HepG2 (cell line): ENCODE results near the gene LRRC53. TPM values are rescaled to one million over a fixed set of nuclear protein-coding genes. Genes with fewer than 3 reads are reported as not detected.

Experiments used
- CAMTA2 ChIP-seq: sonication (generic); formaldehyde crosslinking; IDR thresholded peaks from 2 replicates; pipeline ENCODE4 v1.4.0; 2020; ENCODE audit warnings: mild to moderate bottlenecking, missing genetic modification reagents, borderline replicate concordance
- CENPT ChIP-seq: sonication (generic); formaldehyde crosslinking; IDR thresholded peaks from 2 replicates; pipeline ENCODE4 v1.8.0; 2022; ENCODE audit warnings: low read depth, mild to moderate bottlenecking, moderate library complexity, missing genetic modification reagents
- EHMT2 ChIP-seq: fragments of 200-600 bp; sonication (generic); IDR thresholded peaks from 2 replicates; pipeline ENCODE4 v1.7.0; 2017; ENCODE audit warnings: antibody characterized with exemption, low read depth, low read length, borderline replicate concordance
- HDAC2 ChIP-seq: sonication (generic); formaldehyde crosslinking; IDR thresholded peaks from 2 replicates; pipeline ENCODE4 v1.4.0; 2020; ENCODE audit warnings: missing genetic modification reagents
- ISL2 ChIP-seq: sonication (generic); formaldehyde crosslinking; IDR thresholded peaks from 2 replicates; pipeline ENCODE4 v1.5.0; 2020; ENCODE audit warnings: missing genetic modification reagents
- MAFK ChIP-seq, 2 experiments: IDR thresholded peaks in 1 of 2; conservative IDR thresholded peaks in 1 of 2; 2 replicates each; pipeline ENCODE4 v1.6.1; 2011; ENCODE audit warnings: improper control_type of control experiment in 2 of 2, low read length in 2 of 2
- MED1 ChIP-seq: sonication (generic); formaldehyde crosslinking; IDR thresholded peaks from 2 replicates; pipeline ENCODE4 v1.4.0; 2020; ENCODE audit warnings: missing genetic modification reagents
- RARA ChIP-seq: IDR thresholded peaks from 2 replicates; pipeline ENCODE4 v1.6.1; 2016; ENCODE audit warnings: missing genetic modification reagents, missing compliant biosample characterization
- SP4 ChIP-seq: sonication (generic); formaldehyde crosslinking; IDR thresholded peaks from 2 replicates; pipeline ENCODE4 v1.8.1; 2023; ENCODE audit warnings: mild to moderate bottlenecking, missing genetic modification reagents
- TCF12 ChIP-seq, 2 experiments: fragments of 450-650 bp in 1 of 2; sonication (generic) in 1 of 2; formaldehyde crosslinking in 1 of 2; IDR thresholded peaks; 2 replicates each; pipeline versions ENCODE4 v1.6.1 to v1.8.0; 2017 to 2022; ENCODE audit warnings: antibody characterized with exemption in 1 of 2, mild to moderate bottlenecking in 1 of 2, missing genetic modification reagents in 1 of 2, moderate library complexity in 1 of 2
- TGIF2 ChIP-seq: IDR thresholded peaks from 2 replicates; pipeline ENCODE4 v1.6.1; 2016; ENCODE audit warnings: control low read depth, missing compliant biosample characterization
- WIZ ChIP-seq: sonication (generic); formaldehyde crosslinking; IDR thresholded peaks from 2 replicates; pipeline ENCODE4 v1.5.1; 2020; ENCODE audit warnings: mild to moderate bottlenecking, missing genetic modification reagents
- ZNF773 ChIP-seq: sonication (generic); formaldehyde crosslinking; IDR thresholded peaks from 2 replicates; pipeline ENCODE4 v1.4.0; 2020; ENCODE audit warnings: missing genetic modification reagents, borderline replicate concordance
- ZSCAN9 ChIP-seq: IDR thresholded peaks from 2 replicates; pipeline ENCODE4 v1.6.1; 2016; ENCODE audit warnings: borderline replicate concordance
- polyA plus RNA-seq, 8 experiments: library from polyadenylated mRNA; depleted of rRNA in 3 of 8; stranded (reverse) in 7 of 8; unstranded in 1 of 8; fragments of >200 nt; fragmentation: Illumina TruSeq in 4 of 8; extraction: Trizol in 4 of 8; gene quantifications; 2 replicates each; pipeline versions ENCODE4 v1.2.1 to v1.2.3, GENCODE V29; 2011 to 2016; ENCODE audit warnings: low read depth in 4 of 8, missing spikeins in 1 of 8, mixed read lengths in 1 of 8; ENCODE audit not compliant: insufficient read depth in 1 of 8
- total RNA-seq, 5 experiments: library from RNA; depleted of rRNA; stranded (reverse); fragments of >200 nt; fragmentation: Illumina TruSeq; extraction: Trizol; gene quantifications; 2 replicates each; pipeline ENCODE4 v1.2.3, GENCODE V29; 2016; ENCODE audit warnings: low read depth in 1 of 5
- TF ChIP-seq, protein P1 (sequence below): fragments of 450-650 bp; IDR thresholded peaks from 2 replicates; pipeline ENCODE4 v1.6.1; 2017
- TF ChIP-seq, protein P2 (sequence below): sonication (generic); formaldehyde crosslinking; IDR thresholded peaks from 2 replicates; pipeline ENCODE4 v1.4.0; 2020; ENCODE audit warnings: missing genetic modification reagents
- TF ChIP-seq, protein P3 (sequence below), 2 experiments: IDR thresholded peaks; 2 replicates each; pipeline ENCODE4 v1.6.1; 2011 to 2012; ENCODE audit warnings: low read length in 2 of 2, borderline replicate concordance in 1 of 2, low read depth in 1 of 2, mild to moderate bottlenecking in 1 of 2, moderate library complexity in 1 of 2

LRRC53 gene
- total and polyA plus RNA-seq, 2 of the 13 experiments (the other 11 are each of a cell fraction or from before 2014, with no cell fraction given) = not detected

DNA sequence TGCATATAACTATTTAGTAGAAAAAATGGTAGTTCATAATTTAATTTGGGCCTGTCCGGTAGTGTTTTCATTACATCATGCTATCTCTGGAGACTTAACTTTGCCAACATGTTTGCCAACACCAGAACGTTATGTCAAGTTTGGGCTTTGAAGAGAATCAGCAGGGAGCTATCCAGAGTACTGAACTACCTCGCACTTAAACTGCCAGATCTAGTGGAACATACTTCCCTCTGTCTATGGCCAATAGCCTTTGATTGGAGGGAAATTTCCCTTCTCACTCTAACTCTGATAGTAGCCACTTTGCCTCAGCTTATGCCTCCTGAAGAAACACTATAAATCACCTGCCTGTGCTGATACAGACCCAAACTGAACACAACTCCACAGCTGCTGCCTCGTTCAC is 10.0 kb downstream of the LRRC53 start (continued):
- TF ChIP-seq, protein P1, sequence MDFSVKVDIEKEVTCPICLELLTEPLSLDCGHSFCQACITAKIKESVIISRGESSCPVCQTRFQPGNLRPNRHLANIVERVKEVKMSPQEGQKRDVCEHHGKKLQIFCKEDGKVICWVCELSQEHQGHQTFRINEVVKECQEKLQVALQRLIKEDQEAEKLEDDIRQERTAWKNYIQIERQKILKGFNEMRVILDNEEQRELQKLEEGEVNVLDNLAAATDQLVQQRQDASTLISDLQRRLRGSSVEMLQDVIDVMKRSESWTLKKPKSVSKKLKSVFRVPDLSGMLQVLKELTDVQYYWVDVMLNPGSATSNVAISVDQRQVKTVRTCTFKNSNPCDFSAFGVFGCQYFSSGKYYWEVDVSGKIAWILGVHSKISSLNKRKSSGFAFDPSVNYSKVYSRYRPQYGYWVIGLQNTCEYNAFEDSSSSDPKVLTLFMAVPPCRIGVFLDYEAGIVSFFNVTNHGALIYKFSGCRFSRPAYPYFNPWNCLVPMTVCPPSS = no peak
- TF ChIP-seq EHMT2 (peak; percentile 92; the same call in 1 of the 2 replicates), CENPT (CRISPR knock-in tag) (no peak), ISL2 (CRISPR knock-in tag) (0 out of 2 replicates have a peak, but pooled peaks have one; percentile 19), MAFK (conservative IDR thresholded peaks at IDR 0.05 in 1 of 2, IDR thresholded peaks at IDR 0.05 in 1 of 2; ENCODE audit: low read length in 2 of 2) (no peak), HDAC2 (peak; percentile 52; the same call in 1 of the 2 replicates), WIZ (peak; percentile 84; the same call in 1 of the 2 replicates), SP4 (CRISPR knock-in tag) (no peak), RARA (CRISPR knock-in tag) (peak; percentile 32; the same call in 1 of the 2 replicates), TCF12 (IDR thresholded peaks at IDR 0.05) (no peak), TCF12 (CRISPR knock-in tag; IDR thresholded peaks at IDR 0.05) (no peak), ZNF773 (CRISPR knock-in tag) (0 out of 2 replicates have a peak, but pooled peaks have one; percentile 54), MED1 (CRISPR knock-in tag) (0 out of 2 replicates have a peak, but pooled peaks have one; percentile 21), TGIF2 (peak; percentile 26; the same call in 1 of the 2 replicates), ZSCAN9 (CRISPR knock-in tag) (peak; percentile 59; the same call in 1 of the 2 replicates), CAMTA2 (CRISPR knock-in tag) (no peak)
- TF ChIP-seq, protein P2, sequence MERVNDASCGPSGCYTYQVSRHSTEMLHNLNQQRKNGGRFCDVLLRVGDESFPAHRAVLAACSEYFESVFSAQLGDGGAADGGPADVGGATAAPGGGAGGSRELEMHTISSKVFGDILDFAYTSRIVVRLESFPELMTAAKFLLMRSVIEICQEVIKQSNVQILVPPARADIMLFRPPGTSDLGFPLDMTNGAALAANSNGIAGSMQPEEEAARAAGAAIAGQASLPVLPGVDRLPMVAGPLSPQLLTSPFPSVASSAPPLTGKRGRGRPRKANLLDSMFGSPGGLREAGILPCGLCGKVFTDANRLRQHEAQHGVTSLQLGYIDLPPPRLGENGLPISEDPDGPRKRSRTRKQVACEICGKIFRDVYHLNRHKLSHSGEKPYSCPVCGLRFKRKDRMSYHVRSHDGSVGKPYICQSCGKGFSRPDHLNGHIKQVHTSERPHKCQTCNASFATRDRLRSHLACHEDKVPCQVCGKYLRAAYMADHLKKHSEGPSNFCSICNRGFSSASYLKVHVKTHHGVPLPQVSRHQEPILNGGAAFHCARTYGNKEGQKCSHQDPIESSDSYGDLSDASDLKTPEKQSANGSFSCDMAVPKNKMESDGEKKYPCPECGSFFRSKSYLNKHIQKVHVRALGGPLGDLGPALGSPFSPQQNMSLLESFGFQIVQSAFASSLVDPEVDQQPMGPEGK = no peak
- TF ChIP-seq, protein P3, sequence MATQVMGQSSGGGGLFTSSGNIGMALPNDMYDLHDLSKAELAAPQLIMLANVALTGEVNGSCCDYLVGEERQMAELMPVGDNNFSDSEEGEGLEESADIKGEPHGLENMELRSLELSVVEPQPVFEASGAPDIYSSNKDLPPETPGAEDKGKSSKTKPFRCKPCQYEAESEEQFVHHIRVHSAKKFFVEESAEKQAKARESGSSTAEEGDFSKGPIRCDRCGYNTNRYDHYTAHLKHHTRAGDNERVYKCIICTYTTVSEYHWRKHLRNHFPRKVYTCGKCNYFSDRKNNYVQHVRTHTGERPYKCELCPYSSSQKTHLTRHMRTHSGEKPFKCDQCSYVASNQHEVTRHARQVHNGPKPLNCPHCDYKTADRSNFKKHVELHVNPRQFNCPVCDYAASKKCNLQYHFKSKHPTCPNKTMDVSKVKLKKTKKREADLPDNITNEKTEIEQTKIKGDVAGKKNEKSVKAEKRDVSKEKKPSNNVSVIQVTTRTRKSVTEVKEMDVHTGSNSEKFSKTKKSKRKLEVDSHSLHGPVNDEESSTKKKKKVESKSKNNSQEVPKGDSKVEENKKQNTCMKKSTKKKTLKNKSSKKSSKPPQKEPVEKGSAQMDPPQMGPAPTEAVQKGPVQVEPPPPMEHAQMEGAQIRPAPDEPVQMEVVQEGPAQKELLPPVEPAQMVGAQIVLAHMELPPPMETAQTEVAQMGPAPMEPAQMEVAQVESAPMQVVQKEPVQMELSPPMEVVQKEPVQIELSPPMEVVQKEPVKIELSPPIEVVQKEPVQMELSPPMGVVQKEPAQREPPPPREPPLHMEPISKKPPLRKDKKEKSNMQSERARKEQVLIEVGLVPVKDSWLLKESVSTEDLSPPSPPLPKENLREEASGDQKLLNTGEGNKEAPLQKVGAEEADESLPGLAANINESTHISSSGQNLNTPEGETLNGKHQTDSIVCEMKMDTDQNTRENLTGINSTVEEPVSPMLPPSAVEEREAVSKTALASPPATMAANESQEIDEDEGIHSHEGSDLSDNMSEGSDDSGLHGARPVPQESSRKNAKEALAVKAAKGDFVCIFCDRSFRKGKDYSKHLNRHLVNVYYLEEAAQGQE (IDR thresholded peaks at IDR 0.05; ENCODE audit: borderline replicate concordance in 1 of 2, low read depth in 1 of 2, low read length in 2 of 2) = peak; percentile 71 to 97
